NK-92 (cell line): ENCODE data around the gene RGS10.

Experiments used
- DNase-seq: peaks from one replicate; lab custom pipeline; 2025; ENCODE audit not compliant: unreplicated experiment; lab: John Stamatoyannopoulos, UW

The RGS10 gene

GRCh38 chr10:119520283-119520682, 22.2 kb downstream of the RGS10 start:
- no peak for DNase-seq

GRCh38 chr10:119518936-119519335, 23.6 kb downstream of the RGS10 start:
- DNase-seq = no peak

- no peak for DNase-seq
These were observed 24.3 kb downstream of the RGS10 start for GRCh38 chr10:119518176-119518575.

GRCh38 chr10:119517235-119518141, 25.0 kb downstream of the RGS10 start:
- DNase-seq = no peak

DNA sequence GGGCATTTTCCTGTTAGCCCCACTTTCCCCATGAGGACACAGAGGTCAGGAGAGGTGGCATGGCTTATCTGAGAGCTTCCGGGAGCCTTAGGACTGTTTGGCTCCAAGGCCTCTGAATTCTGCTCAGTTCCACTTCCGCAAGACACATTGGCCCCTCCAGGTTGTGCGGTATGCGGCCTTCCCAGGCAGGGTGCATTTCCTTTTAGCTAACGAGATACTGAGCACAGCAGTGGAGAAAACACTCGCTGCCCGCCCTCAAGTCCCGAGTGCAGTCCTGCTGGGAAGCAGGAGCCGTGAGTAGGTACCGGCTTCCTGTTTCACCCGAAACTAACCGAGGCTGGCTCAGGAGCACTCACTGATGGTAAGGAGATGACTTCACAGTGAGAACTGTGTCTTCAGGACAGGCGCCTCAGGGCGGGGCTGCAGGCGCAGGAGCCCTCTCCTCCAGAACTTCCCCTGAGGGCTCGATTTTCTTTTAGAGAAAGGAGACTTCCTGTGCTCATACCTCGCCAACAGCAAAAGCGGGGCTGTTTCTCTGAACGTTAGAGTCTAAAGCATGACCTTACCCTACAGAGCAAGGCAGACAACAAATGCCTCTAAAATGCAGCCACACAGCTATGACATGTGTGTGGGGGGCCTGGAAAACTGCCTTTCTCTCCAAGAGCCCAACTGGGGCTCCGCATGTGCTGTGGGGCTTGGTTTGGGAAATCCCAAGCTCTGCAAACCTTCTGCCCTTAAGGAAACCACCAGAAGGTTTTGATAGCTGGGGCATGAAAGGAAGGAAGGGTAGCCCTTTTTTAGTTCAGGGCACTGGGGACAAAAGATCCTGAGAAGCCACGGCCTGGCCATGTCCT, 25.9 kb downstream of the RGS10 start:
- DNase-seq = no peak

- no peak for DNase-seq
These were observed 26.9 kb downstream of the RGS10 start for GRCh38 chr10:119515511-119516045.

DNA sequence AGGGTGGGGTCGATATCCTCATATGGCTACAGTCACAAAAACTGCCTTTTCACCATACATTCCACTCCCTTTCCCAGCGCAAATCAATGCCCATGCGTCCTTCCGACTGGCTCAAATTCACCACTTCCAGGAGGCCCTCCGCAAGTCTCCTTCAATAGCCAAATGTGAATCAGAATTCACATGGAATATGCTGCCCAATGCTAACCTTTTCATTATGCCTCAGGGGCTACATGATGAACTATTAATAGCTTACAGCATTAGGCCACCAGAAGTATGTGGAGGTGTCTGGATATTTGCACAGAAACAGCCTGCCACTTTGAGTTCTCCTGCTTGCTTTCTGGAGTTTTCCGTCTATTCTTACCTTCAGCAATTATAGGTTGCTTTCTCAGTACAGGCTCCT, 27.7 kb downstream of the RGS10 start:
- DNase-seq = no peak

DNA sequence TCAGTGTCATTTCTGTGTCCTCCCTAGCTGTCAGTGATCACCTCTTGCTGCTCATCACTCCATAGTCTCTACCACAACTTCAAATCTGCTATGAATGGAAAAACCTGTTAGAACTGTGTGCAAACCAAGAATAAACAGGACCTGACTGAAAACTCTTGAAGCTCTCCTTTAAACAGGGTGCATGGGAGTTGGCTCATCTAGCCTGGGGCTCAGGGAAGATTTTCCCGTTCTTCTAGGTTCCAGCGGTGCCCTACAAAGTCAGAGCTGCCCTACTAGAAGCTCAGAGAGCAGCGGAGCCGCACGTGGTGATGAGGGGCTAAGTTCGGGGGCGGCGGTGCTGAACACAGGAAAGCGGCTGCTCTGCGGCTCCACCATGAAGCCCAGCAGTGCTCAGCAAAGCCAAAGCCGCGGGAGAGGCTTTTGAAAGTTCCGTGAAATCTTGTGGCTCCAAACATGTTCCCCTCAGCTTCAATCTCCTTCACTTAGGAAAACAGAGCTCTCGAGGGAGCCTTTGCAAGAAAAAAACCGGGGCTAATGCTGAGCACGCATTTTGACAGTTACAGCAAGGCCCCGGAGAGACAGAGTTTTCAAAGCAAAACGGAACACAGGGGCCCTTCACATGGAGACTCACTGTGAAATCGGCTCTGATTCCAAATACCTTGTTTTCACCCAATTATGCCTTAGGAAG, 30.5 kb downstream of the RGS10 start:
- no peak for DNase-seq

DNA sequence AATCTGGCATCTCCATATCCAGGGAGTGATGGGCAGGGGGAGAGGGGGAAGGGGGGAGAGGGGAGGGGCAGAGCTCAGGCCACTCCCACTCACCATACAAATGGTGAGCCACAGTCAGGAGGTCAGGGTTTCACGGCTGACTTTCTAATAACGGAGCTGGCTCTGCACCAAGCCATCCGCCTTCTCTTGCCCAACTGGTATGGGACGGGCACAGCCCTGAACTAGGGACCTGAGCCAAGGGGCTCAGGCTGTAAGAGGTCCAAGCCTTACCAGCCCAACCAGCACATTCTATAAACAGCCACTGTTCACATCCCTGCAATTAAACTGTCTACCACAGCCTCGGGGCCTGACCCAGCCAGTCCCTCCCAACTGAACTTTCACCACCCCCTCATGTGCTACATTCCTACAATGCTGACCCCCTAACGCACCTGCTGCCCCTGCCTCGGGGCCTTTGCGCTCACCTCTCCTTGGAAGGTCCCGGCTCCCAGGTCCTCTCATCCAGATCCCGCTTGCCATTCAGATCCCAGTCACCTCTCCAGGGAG, 32.5 kb downstream of the RGS10 start:
- DNase-seq = no peak

DNA sequence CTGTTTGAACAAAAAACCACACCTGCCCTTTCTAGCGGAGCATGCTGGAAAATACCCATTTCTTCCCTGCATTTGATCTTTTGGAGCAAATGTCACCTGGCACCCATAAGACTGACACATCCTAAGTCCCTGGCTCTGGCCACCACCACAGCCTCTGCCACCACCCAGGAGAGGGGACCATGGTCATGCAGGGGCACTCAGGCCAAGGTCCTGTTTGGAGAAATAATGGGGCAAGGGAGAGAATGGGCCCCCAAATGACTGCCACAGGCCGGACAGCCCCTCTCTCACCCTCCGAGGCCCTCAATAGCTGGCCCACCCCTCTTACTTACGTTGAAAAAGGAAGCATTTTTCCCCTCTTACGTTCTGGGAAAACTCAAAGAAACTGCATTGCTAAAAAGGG, 35.4 kb downstream of the RGS10 start:
- no peak for DNase-seq

DNA sequence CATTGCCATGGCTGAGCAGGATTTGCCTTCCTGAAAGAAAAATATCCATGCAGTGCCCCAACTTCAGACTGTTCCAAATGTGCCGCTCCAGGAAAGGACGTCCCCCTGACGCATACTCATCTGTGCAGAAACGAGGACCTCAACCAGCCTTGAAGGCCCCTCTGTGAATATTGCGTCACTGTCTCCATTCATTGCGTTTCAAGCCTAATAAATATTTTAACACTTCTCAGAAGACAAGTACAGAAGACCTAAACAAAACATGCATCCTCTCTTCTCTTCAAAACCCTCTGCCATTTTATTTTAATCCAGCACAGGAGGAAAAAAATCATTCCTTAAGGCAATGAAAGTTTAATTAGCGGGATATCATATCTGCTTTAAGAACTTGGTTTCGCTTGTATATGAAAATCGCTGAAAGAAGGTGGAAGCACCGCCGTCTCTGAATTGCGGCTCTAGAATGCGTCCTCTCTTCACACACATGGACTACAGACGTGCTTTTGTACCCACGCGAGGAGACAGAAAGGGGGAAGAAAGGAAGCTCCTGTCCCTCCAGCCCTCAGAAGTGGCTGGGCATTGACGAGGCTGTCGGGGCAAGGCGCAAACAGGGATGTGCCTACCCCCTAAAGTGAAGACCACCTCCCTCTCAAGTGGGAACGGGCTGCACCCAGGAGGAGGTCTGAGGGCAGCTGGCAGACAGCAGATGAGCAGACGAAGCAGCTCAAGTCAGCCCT, 36.8 kb downstream of the RGS10 start:
- no peak for DNase-seq

- no peak for DNase-seq
These were observed 37.4 kb downstream of the RGS10 start for GRCh38 chr10:119505131-119505551.

- no peak for DNase-seq
These were observed 37.9 kb downstream of the RGS10 start for GRCh38 chr10:119504651-119505050.

DNA sequence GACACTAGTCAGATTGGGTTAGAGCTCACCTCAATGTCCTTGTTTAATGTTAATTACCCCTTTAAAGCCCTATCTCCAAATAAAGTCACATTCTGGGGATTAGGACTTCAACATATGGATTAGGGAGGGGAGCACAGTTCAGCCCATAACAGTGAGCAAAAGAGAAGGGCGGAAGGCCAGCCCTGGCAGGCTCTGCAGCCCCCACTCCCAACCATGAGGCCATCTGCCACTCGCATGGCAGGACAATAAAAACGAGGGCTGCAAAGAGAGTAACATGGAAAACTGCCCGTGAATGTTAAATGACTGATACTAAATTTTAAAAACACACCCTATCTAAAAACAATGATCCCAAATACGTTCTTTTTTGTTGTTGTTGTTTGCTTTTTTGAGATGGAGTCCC, 38.7 kb downstream of the RGS10 start:
- no peak for DNase-seq

- no peak for DNase-seq
These were observed 39.8 kb downstream of the RGS10 start for GRCh38 chr10:119502618-119503155.

- no peak for DNase-seq
These were observed 40.3 kb downstream of the RGS10 start for GRCh38 chr10:119502209-119502608.

GRCh38 chr10:119501690-119502089, 40.8 kb downstream of the RGS10 start:
- no peak for DNase-seq

DNA sequence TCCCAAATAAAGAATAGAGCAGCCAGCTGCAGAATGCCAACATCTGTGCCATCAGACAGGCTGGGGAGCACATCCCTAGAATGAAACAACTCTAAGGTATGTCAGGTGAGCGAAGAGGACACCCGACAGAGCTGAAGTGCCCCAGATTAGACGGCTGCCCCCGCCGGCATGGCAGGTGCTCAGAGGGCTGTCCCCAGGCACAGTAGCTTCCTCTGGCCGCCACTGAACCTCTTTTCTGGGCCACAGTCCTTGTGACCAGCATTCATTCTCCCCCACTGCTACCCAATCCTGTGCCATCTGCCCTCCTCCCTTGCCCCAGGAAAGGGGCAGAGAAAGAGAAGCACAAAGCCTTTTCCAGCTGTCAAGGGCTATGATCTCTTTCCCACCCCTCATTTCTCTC, 41.7 kb downstream of the RGS10 start:
- DNase-seq = no peak

GRCh38 chr10:119500123-119500795, 42.3 kb downstream of the RGS10 start:
- no peak for DNase-seq

GRCh38 chr10:119499677-119500002, 42.9 kb downstream of the RGS10 start:
- no peak for DNase-seq
